Left lung (tissue), 10 donors: ENCODE measurements around the gene GSG1L. TPM values are rescaled to one million over a fixed set of nuclear protein-coding genes. Genes with fewer than 3 reads are reported as not detected.

Source experiments
- ATAC-seq: fragments of 200-7000 bp; cut with Tn5 transposase; one replicate; pipeline ENCODE4 v1.9.1; 2020; ENCODE audit warnings: moderate library complexity
- DNase-seq, 4 donors: peaks; one replicate each; pipeline ENCODE4 v3.0.0-alpha.2; 2013 to 2020
- H3K27ac ChIP-seq, 2 donors: fragments of 200-600 bp; sonication (generic) in 1 of 2; one replicate each; pipeline versions ENCODE4 v1.5.0 to v1.8.0; 2020 to 2021
- H3K27me3 ChIP-seq, 2 donors: fragments of 200-600 bp; sonication (generic) in 1 of 2; one replicate each; pipeline versions ENCODE4 v1.5.0 to v1.8.0; 2020 to 2021
- H3K36me3 ChIP-seq, 2 donors: fragments of 200-600 bp; sonication (generic) in 1 of 2; one replicate each; pipeline versions ENCODE4 v1.5.0 to v1.8.0; 2020 to 2021
- H3K4me1 ChIP-seq, 2 donors: fragments of 200-600 bp; one replicate each; pipeline ENCODE4 v1.8.0; 2021
- H3K4me3 ChIP-seq, 2 donors: fragments of 200-600 bp; sonication (generic) in 1 of 2; one replicate each; pipeline versions ENCODE4 v1.5.0 to v1.8.0; 2020 to 2021; ENCODE audit warnings: mild to moderate bottlenecking in 1 of 2
- H3K9me3 ChIP-seq, 2 donors: fragments of 200-600 bp; sonication (generic) in 1 of 2; one replicate each; pipeline versions ENCODE4 v1.5.0 to v1.8.0; 2020 to 2021
- CTCF ChIP-seq, 2 donors: fragments of 200-600 bp; sonication (generic) in 1 of 2; IDR thresholded peaks; one replicate each; pipeline versions ENCODE4 v1.5.0 to v1.8.0; 2021; ENCODE audit warnings: antibody characterized with exemption in 2 of 2
- intact Hi-C, 2 donors: fragments of 100-400 bp; cut with DNase I; formaldehyde crosslinking; loops; one replicate each; pipeline versions ENCODE4 v1.11.2 to v1.14.2; 2022
- polyA plus RNA-seq, 6 donors: library from polyadenylated mRNA; unstranded; fragments of 120-200 nt; gene quantifications; one replicate each; pipeline ENCODE4 v1.2.1, GENCODE V29; 2013; ENCODE audit not compliant: insufficient read length in 6 of 6
- total RNA-seq, 2 donors: library from RNA; stranded (reverse); fragmentation: NEBNext Ultra II Directional; extraction: Animal tissue kit (Norgen Biotek cat#: 25700); gene quantifications; one replicate each; pipeline ENCODE4 v1.2.1, GENCODE V29; 2021
- donor health status: DM: no; HTN: yes; CAD: no.
- donor health status: DM: no; HTN: no; CAD: no.

The GSG1L gene
- total and polyA plus RNA-seq, 8 donors: 0.20 to 1.2 (median 0.65) TPM; not detected in 1

- DNase-seq (no peak), ATAC-seq (no peak)
- H3K4me3 ChIP-seq: no peak overlapping the region
- no peaks in the 10 kb centered on the region for H3K4me1 ChIP-seq
- H3K36me3 ChIP-seq: no peaks in the 10 kb centered on the region
- H3K27ac ChIP-seq: no peak overlapping the region
- H3K9me3 ChIP-seq: no peaks in the 10 kb centered on the region
- peaks cover 0 to 65% of the 10 kb centered on the region in 2 donors for H3K27me3 ChIP-seq
- no peak for TF ChIP-seq CTCF (IDR thresholded peaks at IDR 0.05)
- intact Hi-C loops: no loop called here
Observed at GRCh38 chr16:27925612-27926011, 137.9 kb downstream of the GSG1L start.

GRCh38 chr16:27924411-27925118, 138.9 kb downstream of the GSG1L start:
- no peak for ATAC-seq
- H3K4me1 ChIP-seq: no peaks in the 10 kb centered on the region
- intact Hi-C loops: no loop called here
- DNase-seq: no peak
- H3K27ac ChIP-seq: no peak overlapping the region
- H3K36me3 ChIP-seq: no peaks in the 10 kb centered on the region
- no peak overlapping the region for H3K4me3 ChIP-seq
- no peak for TF ChIP-seq CTCF (IDR thresholded peaks at IDR 0.05)
- no peaks in the 10 kb centered on the region for H3K9me3 ChIP-seq
- H3K27me3 ChIP-seq: peaks cover 0 to 62% of the 10 kb centered on the region in 2 donors

GRCh38 chr16:27923751-27924150, 139.8 kb downstream of the GSG1L start:
- H3K36me3 ChIP-seq: no peaks in the 10 kb centered on the region
- ATAC-seq (no peak), DNase-seq (no peak)
- H3K27me3 ChIP-seq: peaks cover 0 to 64% of the 10 kb centered on the region in 2 donors
- no peak for TF ChIP-seq CTCF (IDR thresholded peaks at IDR 0.05)
- no peaks in the 10 kb centered on the region for H3K9me3 ChIP-seq
- intact Hi-C loops: no loop called here
- no peak overlapping the region for H3K4me3 ChIP-seq
- no peak overlapping the region for H3K27ac ChIP-seq
- no peaks in the 10 kb centered on the region for H3K4me1 ChIP-seq

- peaks cover 0 to 53% of the 10 kb centered on the region in 2 donors for H3K27me3 ChIP-seq
- no peak for TF ChIP-seq CTCF (IDR thresholded peaks at IDR 0.05)
- ATAC-seq (no peak), DNase-seq (no peak)
- intact Hi-C loops: no loop called here
- no peak overlapping the region for H3K27ac ChIP-seq
- H3K36me3 ChIP-seq: no peaks in the 10 kb centered on the region
- no peaks in the 10 kb centered on the region for H3K4me1 ChIP-seq
- no peaks in the 10 kb centered on the region for H3K9me3 ChIP-seq
- H3K4me3 ChIP-seq: no peak overlapping the region
Observed at GRCh38 chr16:27922433-27922832, 141.1 kb downstream of the GSG1L start.

GRCh38 chr16:27921134-27921533, 142.4 kb downstream of the GSG1L start:
- Histone ChIP-seq H3K36me3 (no peaks in the 10 kb centered on the region), H3K4me1 (no peaks in the 10 kb centered on the region), H3K9me3 (no peaks in the 10 kb centered on the region), H3K4me3 (no peak overlapping the region), H3K27ac (no peak overlapping the region), H3K27me3 (peaks cover 0 to 49% of the 10 kb centered on the region in 2 donors)
- TF ChIP-seq CTCF (IDR thresholded peaks at IDR 0.05): no peak
- DNase-seq (no peak), ATAC-seq (no peak)
- intact Hi-C loops: no loop called here
